HT-29 (cell line): Measurements from ENCODE around the gene ZNF664. TPM values are rescaled to one million over a fixed set of nuclear protein-coding genes. Genes with fewer than 3 reads are reported as not detected.

Experiments used
- small RNA-seq: library from RNA; depleted of rRNA; stranded (forward); fragments of <200 nt; gene quantifications from one replicate; pipeline ENCODE3, GENCODE V24; 2014
- total RNA-seq: library from RNA; depleted of rRNA; stranded (reverse); fragments of >200 nt; shearing (Covaris generic); gene quantifications from 2 replicates; pipeline ENCODE4 v1.2.3, GENCODE V29; 2014; rRNA removed

Gene ZNF664
- total RNA-seq, 1 experiment from 2014 or later, result 86.7 TPM

Small RNA genes within 50 kb of the gene (small RNA-seq; reads per million reads assigned to genes)
- gene AC068790.4 (not detected), gene AC068790.6 (not detected)

Other genes starting within 250 kb of the ZNF664 start
- under 0.01 TPM in 1 of 2 replicates, not detected in the other for gene DNAH10, start 210.9 kb upstream of the ZNF664 start, total RNA-seq
- gene CCDC92, start 384 bp upstream of the ZNF664 start, total RNA-seq, result 5.5 and 6.8 TPM in 2 replicates